Measurements from ENCODE around the gene AIFM2.

GRCh38 chr10:70175516-70175915, 42.9 kb upstream of the AIFM2 start:
- TF ChIP-seq CTCF (IDR thresholded peaks at IDR 0.05) (no peak), POLR2A (IDR thresholded peaks at IDR 0.05) (no peak)

Measured in lower leg skin (tissue), 3 donors.